Measurements from ENCODE around the gene MCC.

Gene MCC

GRCh38 chr5:113240951-113241726 is 247.1 kb downstream of the MCC start:
- no peak for DNase-seq

- DNase-seq: no peak
These were observed 248.2 kb downstream of the MCC start for GRCh38 chr5:113240032-113240431.

GRCh38 chr5:113237893-113238292 is 250.4 kb downstream of the MCC start:
- no peak for DNase-seq

- DNase-seq: peak in 1 of 2 experiments; percentile 45
These were observed 251.5 kb downstream of the MCC start for GRCh38 chr5:113236536-113237288.

GRCh38 chr5:113235884-113236283 is 252.4 kb downstream of the MCC start:
- DNase-seq: no peak

- peak in 1 of 2 experiments; percentile 22 for DNase-seq
These were observed 253.7 kb downstream of the MCC start for GRCh38 chr5:113234546-113234945.

- DNase-seq: peak; percentile 17 to 47
These were observed 254.6 kb downstream of the MCC start for GRCh38 chr5:113233606-113234005.

GRCh38 chr5:113232667-113233066 is 255.6 kb downstream of the MCC start:
- peak; percentile 40 to 71 for DNase-seq

- peak in 1 of 2 experiments; percentile 33 for DNase-seq
These were observed 256.0 kb downstream of the MCC start for GRCh38 chr5:113232221-113232620.

- DNase-seq: no peak
These were observed 256.6 kb downstream of the MCC start for GRCh38 chr5:113231653-113232000.

- no peak for DNase-seq
These were observed 257.3 kb downstream of the MCC start for GRCh38 chr5:113230711-113231652.

GRCh38 chr5:113227798-113228197 is 260.5 kb downstream of the MCC start:
- no peak for DNase-seq

GRCh38 chr5:113226116-113226736 is 262.0 kb downstream of the MCC start:
- DNase-seq: no peak

GRCh38 chr5:113225259-113225658 is 263.0 kb downstream of the MCC start:
- no peak for DNase-seq

GRCh38 chr5:113224605-113225065 is 263.6 kb downstream of the MCC start:
- no peak for DNase-seq

- DNase-seq: no peak
These were observed 264.2 kb downstream of the MCC start for GRCh38 chr5:113223831-113224604.

GRCh38 chr5:113223315-113223714 is 264.9 kb downstream of the MCC start:
- DNase-seq: no peak

GRCh38 chr5:113221294-113222176 is 266.7 kb downstream of the MCC start:
- no peak for DNase-seq

GRCh38 chr5:113219695-113220094 is 268.6 kb downstream of the MCC start:
- DNase-seq: no peak

- no peak for DNase-seq
These were observed 269.2 kb downstream of the MCC start for GRCh38 chr5:113218906-113219517.
